ENCODE results near the gene TOP1. TPM values are rescaled to one million over a fixed set of nuclear protein-coding genes. Genes with fewer than 3 reads are reported as not detected.

The TOP1 gene
- total RNA-seq: 12.4 and 21.5 TPM in 2 replicates
- 21.5 and 21.7 TPM in 2 replicates for polyA plus RNA-seq

DNA sequence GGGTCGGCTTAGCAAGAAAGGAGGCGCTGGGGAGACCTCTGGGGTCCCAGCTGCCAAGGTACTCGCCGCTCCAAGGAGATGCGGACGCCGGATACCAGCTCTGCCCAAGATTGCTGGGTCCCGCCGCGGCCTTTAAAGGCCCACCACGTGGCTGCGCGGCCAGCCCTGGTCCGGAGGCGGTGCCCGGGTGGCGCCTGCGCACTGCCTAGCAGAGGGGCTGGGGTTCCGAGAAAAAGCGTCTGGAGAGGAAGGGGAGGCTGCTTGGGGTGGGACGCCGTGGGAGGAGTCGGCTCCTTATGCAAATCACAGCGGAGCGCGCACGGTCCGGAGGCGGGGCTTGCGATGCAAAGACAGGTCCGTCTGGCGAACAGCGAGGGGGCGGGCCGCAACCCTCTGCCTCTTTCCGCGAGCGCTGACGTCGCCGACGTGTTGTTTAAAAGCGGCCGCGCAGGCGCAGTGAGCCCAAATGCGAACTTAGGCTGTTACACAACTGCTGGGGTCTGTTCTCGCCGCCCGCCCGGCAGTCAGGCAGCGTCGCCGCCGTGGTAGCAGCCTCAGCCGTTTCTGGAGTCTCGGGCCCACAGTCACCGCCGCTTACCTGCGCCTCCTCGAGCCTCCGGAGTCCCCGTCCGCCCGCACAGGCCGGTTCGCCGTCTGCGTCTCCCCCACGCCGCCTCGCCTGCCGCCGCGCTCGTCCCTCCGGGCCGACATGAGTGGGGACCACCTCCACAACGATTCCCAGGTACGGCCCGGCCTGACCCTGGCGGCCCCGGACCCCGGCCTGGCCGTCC lies at the start of gene TOP1:
TSS of gene TOP1 (plus strand) at position 464 of the 791 bp plus-strand sequence. CDS start at position 710, 246 bp downstream.
- H3K4me1 ChIP-seq (ENCODE audit: low read depth): peaks cover 21% of the 10 kb centered on the region
- H3K27ac ChIP-seq: peak within 1 kb of the TSS; percentile 93
- peak; percentile 100 for DNase-seq (ENCODE audit: low read depth in 1 of 2, low spot score in 1 of 2)
- no peaks in the 10 kb centered on the region for H3K36me3 ChIP-seq
- peak within 1 kb of the TSS; percentile 91 for H3K4me3 ChIP-seq
- H3K9me3 ChIP-seq (ENCODE audit: low read depth): no peaks in the 10 kb centered on the region
- TF ChIP-seq, protein P1, sequence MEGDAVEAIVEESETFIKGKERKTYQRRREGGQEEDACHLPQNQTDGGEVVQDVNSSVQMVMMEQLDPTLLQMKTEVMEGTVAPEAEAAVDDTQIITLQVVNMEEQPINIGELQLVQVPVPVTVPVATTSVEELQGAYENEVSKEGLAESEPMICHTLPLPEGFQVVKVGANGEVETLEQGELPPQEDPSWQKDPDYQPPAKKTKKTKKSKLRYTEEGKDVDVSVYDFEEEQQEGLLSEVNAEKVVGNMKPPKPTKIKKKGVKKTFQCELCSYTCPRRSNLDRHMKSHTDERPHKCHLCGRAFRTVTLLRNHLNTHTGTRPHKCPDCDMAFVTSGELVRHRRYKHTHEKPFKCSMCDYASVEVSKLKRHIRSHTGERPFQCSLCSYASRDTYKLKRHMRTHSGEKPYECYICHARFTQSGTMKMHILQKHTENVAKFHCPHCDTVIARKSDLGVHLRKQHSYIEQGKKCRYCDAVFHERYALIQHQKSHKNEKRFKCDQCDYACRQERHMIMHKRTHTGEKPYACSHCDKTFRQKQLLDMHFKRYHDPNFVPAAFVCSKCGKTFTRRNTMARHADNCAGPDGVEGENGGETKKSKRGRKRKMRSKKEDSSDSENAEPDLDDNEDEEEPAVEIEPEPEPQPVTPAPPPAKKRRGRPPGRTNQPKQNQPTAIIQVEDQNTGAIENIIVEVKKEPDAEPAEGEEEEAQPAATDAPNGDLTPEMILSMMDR (IDR thresholded peaks at IDR 0.05; ENCODE audit: low read depth, low read length): no peak
- H3K27me3 ChIP-seq: no peaks in the 10 kb centered on the region

DNA sequence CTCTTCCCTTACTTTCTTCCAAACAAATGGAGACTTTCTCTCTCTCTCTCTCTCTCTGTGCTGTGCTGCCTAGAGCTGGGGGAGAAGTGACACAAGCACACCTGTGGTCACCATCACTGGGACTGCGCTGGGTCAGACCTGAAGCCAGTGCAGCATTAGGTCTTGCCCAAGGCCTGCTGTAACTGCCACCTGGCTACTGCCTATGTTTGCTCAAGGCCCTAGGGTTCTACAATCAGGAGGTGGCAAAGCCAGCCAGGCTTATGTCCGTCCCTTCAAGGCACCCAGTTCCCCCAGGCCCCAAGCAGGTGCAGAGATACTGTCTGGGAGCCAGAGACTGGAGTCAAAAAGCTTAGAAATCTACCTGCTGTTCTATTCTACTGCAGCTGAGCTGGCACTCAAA lies 49.4 kb upstream of the TOP1 start:
- H3K4me3 ChIP-seq: no peak overlapping the region
- H3K27ac ChIP-seq: no peak overlapping the region
- H3K27me3 ChIP-seq: no peaks in the 10 kb centered on the region
- DNase-seq (ENCODE audit: low read depth in 1 of 2, low spot score in 1 of 2): no peak
- no peaks in the 10 kb centered on the region for H3K36me3 ChIP-seq
- H3K9me3 ChIP-seq (ENCODE audit: low read depth): no peaks in the 10 kb centered on the region
- no peaks in the 10 kb centered on the region for H3K4me1 ChIP-seq (ENCODE audit: low read depth)
- TF ChIP-seq, protein P1 (IDR thresholded peaks at IDR 0.05; ENCODE audit: low read depth, low read length): no peak

DNA sequence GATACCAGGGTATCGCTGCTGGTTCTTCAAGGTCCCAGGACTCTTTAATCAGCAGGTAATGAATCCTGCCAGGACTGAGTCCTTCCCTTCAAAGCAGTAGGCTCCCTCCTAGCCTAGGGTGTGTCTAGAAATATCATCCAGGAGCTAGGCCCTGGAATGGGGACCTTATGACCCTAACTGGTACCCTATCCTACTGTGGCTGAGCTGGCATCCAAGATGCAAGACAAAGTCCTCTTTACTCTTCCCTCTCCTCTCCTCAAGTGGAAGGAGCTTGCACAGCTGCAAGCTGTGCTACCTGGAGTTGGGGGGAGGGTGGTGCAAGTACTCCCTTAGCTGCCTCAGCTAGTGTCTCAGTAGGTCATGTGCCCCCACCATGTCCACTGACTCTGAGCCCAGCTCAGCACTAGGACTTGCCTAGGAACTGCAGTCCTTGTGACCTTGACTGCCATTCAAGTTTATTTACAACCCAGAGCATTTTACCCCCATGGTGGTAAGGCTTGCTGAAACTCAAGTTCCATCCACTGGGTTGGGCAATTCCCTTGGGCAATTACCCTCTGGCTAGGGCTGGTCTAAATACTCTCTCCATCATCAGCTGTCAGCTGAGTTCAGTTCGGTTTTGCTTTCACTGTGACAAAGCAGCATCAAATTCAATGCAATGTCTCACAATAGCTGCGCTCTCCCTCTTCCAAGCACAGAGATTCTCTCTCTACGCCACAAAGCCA lies 48.4 kb upstream of the TOP1 start:
- Histone ChIP-seq H3K9me3 (ENCODE audit: low read depth) (no peaks in the 10 kb centered on the region), H3K4me1 (ENCODE audit: low read depth) (no peaks in the 10 kb centered on the region), H3K27ac (no peak overlapping the region), H3K4me3 (no peak overlapping the region), H3K36me3 (no peaks in the 10 kb centered on the region), H3K27me3 (no peaks in the 10 kb centered on the region)
- TF ChIP-seq, protein P1 (IDR thresholded peaks at IDR 0.05; ENCODE audit: low read depth, low read length): no peak
- DNase-seq (ENCODE audit: low read depth in 1 of 2, low spot score in 1 of 2): no peak

DNA sequence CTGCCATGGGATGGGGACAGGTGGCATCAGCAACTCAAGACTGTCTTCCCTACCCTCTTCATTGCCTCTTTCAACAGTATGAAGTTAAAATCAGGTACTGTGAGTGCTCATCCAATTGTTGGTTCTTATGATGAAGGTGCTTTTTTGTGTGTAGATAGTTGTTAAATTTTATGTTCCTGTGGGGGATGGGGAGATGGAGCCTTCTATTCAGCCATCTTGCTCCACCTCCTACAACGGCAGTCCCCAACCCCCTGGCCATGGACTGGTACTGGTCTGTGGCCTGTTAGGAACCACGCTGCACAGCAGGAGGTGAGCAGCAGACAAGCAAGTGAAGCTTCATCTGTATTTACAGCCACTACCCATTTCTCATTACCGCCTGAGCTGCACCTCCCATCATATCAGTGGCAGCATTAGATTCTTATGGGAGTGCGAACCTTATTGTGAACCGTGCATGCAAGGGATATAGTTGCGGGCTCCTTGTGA lies 47.8 kb upstream of the TOP1 start:
- TF ChIP-seq, protein P1 (IDR thresholded peaks at IDR 0.05; ENCODE audit: low read depth, low read length): no peak
- Histone ChIP-seq H3K9me3 (ENCODE audit: low read depth) (no peaks in the 10 kb centered on the region), H3K27ac (no peak overlapping the region), H3K4me1 (ENCODE audit: low read depth) (no peaks in the 10 kb centered on the region), H3K27me3 (no peaks in the 10 kb centered on the region), H3K4me3 (no peak overlapping the region), H3K36me3 (no peaks in the 10 kb centered on the region)
- DNase-seq (ENCODE audit: low read depth in 1 of 2, low spot score in 1 of 2): no peak

DNA sequence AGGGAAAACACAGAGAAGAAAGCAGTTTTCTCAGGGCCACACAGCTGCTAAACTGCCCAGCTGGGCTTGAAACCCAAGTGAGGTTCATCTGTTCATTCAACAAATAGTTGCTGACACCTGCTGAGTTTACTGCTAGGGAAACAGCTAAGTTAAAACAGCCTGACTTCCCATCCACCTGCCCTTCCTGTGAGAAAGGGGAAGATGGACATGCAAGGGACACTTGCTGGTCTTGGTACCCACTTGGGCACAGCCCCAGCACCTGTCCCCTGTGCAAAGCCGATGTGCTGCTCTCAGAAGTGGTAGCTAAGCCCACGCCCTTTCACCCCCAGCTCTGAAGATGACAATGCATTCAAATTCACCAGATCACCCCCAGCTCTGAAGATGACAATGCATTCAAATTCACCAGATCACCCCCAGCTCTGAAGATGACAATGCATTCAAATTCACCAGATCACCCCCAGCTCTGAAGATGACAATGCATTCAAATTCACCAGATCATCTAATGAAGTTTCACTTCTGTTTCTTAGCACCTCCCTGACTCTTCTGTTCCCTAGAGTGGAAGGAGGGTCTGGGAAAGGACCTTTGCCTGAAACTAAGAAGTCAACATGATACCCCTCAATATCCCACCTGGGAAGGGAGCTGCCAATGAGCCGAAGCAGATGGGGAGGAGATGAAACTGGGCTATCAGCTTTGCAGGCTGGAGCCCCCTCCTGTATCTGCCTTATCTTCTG lies 46.0 kb upstream of the TOP1 start:
- TF ChIP-seq, protein P1 (IDR thresholded peaks at IDR 0.05; ENCODE audit: low read depth, low read length): no peak
- no peak for DNase-seq (ENCODE audit: low read depth in 1 of 2, low spot score in 1 of 2)
- H3K4me1 ChIP-seq (ENCODE audit: low read depth): no peaks in the 10 kb centered on the region
- H3K27me3 ChIP-seq: no peaks in the 10 kb centered on the region
- H3K9me3 ChIP-seq (ENCODE audit: low read depth): no peaks in the 10 kb centered on the region
- no peak overlapping the region for H3K4me3 ChIP-seq
- no peaks in the 10 kb centered on the region for H3K36me3 ChIP-seq
- no peak overlapping the region for H3K27ac ChIP-seq

Data from cardiac muscle cell (in vitro differentiated cells and primary cell).